Peyer's patch (tissue), 4 donors: ENCODE data around the gene NSMCE4A. TPM values are rescaled to one million over a fixed set of nuclear protein-coding genes. Genes with fewer than 3 reads are reported as not detected.

Experiments used
- DNase-seq, 3 donors: peaks; one replicate each; pipeline ENCODE4 v3.0.0-alpha.2; 2017 to 2019
- H3K27ac ChIP-seq, 4 donors: fragments of 200-600 bp; sonication (generic); one replicate each; pipeline ENCODE4 v1.5.1; 2016 to 2019
- H3K27me3 ChIP-seq, 2 donors: fragments of 200-600 bp; sonication (generic); one replicate each; pipeline ENCODE4 v1.5.1; 2019
- H3K36me3 ChIP-seq, 3 donors: fragments of 200-600 bp; sonication (generic); one replicate each; pipeline ENCODE4 v1.5.1; 2016 to 2019
- H3K4me1 ChIP-seq, 4 donors: fragments of 200-600 bp; sonication (generic); one replicate each; pipeline ENCODE4 v1.5.1; 2016 to 2019
- H3K4me3 ChIP-seq, 4 donors: fragments of 200-600 bp; sonication (generic); 1 replicate in 3 of 4; 2 replicates in 1 of 4; pipeline ENCODE4 v1.5.1; 2016 to 2019; ENCODE audit warnings: mild to moderate bottlenecking in 1 of 4
- H3K9me3 ChIP-seq, 4 donors: fragments of 200-600 bp; sonication (generic); one replicate each; pipeline ENCODE4 v1.5.1; 2016 to 2019; ENCODE audit warnings: mild to moderate bottlenecking in 1 of 4
- CTCF ChIP-seq, 6 experiments: fragments of 450-650 bp in 4 of 6; fragments of 200-600 bp in 2 of 6; sonication (generic) in 1 of 6; IDR thresholded peaks; one replicate each; pipeline ENCODE4 v1.5.1; 2017 to 2019; ENCODE audit warnings: antibody characterized with exemption in 6 of 6, mild to moderate bottlenecking in 3 of 6, moderate library complexity in 1 of 6
- POLR2A ChIP-seq, 2 donors: fragments of 450-650 bp; IDR thresholded peaks; one replicate each; pipeline ENCODE4 v1.5.1; 2017; ENCODE audit warnings: antibody characterized with exemption in 2 of 2, mild to moderate bottlenecking in 2 of 2, moderate library complexity in 2 of 2
- total RNA-seq, 4 donors: library from RNA; depleted of rRNA; stranded (reverse); fragments of >200 nt; gene quantifications; one replicate each; pipeline ENCODE4 v1.1.0, GENCODE V29; 2016

NSMCE4A gene
- total RNA-seq, 4 donors from 2014 or later: 59.9 to 175 (median 114) TPM

GRCh38 chr10:121956111-121957061, 18.6 kb downstream of the NSMCE4A start:
- Histone ChIP-seq H3K4me3 (no peak overlapping the region), H3K36me3 (peaks cover 0 to 30% (median 0%) of the 10 kb centered on the region in 3 donors), H3K4me1 (no peaks in the 10 kb centered on the region), H3K27ac (no peak overlapping the region), H3K9me3 (no peaks in the 10 kb centered on the region), H3K27me3 (no peaks in the 10 kb centered on the region)
- TF ChIP-seq POLR2A (IDR thresholded peaks at IDR 0.05): no peak
- TF ChIP-seq CTCF (IDR thresholded peaks at IDR 0.05): no peak
- DNase-seq: no peak

- TF ChIP-seq POLR2A (IDR thresholded peaks at IDR 0.05) (no peak), CTCF (IDR thresholded peaks at IDR 0.05) (no peak)
- peaks cover 0 to 4% (median 0%) of the 10 kb centered on the region in 3 donors for H3K36me3 ChIP-seq
- no peak for DNase-seq
Measured at GRCh38 chr10:121952226-121952625, 22.8 kb downstream of the NSMCE4A start.

GRCh38 chr10:121949451-121949850, 25.6 kb downstream of the NSMCE4A start:
- Histone ChIP-seq H3K27ac (no peak overlapping the region), H3K9me3 (no peaks in the 10 kb centered on the region), H3K4me1 (no peaks in the 10 kb centered on the region), H3K27me3 (no peaks in the 10 kb centered on the region), H3K4me3 (no peak overlapping the region), H3K36me3 (no peaks in the 10 kb centered on the region)
- no peak for DNase-seq
- TF ChIP-seq CTCF (IDR thresholded peaks at IDR 0.05) (no peak), POLR2A (IDR thresholded peaks at IDR 0.05) (no peak)

More at GRCh38 chr10:121952226-121952625, 22.8 kb downstream of the NSMCE4A start:
- Histone ChIP-seq H3K9me3 (no peaks in the 10 kb centered on the region), H3K27me3 (no peaks in the 10 kb centered on the region), H3K27ac (no peak overlapping the region), H3K4me3 (no peak overlapping the region), H3K4me1 (no peaks in the 10 kb centered on the region)

- Histone ChIP-seq H3K27ac (no peak overlapping the region), H3K4me3 (no peak overlapping the region), H3K4me1 (no peaks in the 10 kb centered on the region), H3K36me3 (no peaks in the 10 kb centered on the region), H3K9me3 (no peaks in the 10 kb centered on the region), H3K27me3 (no peaks in the 10 kb centered on the region)
- no peak for DNase-seq
- TF ChIP-seq POLR2A (IDR thresholded peaks at IDR 0.05): no peak
- no peak for TF ChIP-seq CTCF (IDR thresholded peaks at IDR 0.05)
Measured at GRCh38 chr10:121949049-121949448, 26.0 kb downstream of the NSMCE4A start.

- H3K4me1 ChIP-seq: no peaks in the 10 kb centered on the region
- no peak for DNase-seq
- no peak overlapping the region for H3K27ac ChIP-seq
- H3K9me3 ChIP-seq: no peaks in the 10 kb centered on the region
- H3K27me3 ChIP-seq: no peaks in the 10 kb centered on the region
- H3K4me3 ChIP-seq: no peak overlapping the region
- no peaks in the 10 kb centered on the region for H3K36me3 ChIP-seq
- TF ChIP-seq CTCF (IDR thresholded peaks at IDR 0.05) (no peak), POLR2A (IDR thresholded peaks at IDR 0.05) (no peak)
Measured at GRCh38 chr10:121947343-121948330, 27.4 kb downstream of the NSMCE4A start.
